DMS 273 (cell line): ENCODE results near the gene SDHA.
"Not testable (repeated sequence)": the region's sequence is repeated elsewhere in the genome, so short reads cannot be mapped to it uniquely, and the experiment has no call there.

Source experiments
- DNase-seq: peaks from one replicate; lab custom pipeline; 2025; ENCODE audit not compliant: unreplicated experiment; lab: John Stamatoyannopoulos, UW

The SDHA gene

DNA sequence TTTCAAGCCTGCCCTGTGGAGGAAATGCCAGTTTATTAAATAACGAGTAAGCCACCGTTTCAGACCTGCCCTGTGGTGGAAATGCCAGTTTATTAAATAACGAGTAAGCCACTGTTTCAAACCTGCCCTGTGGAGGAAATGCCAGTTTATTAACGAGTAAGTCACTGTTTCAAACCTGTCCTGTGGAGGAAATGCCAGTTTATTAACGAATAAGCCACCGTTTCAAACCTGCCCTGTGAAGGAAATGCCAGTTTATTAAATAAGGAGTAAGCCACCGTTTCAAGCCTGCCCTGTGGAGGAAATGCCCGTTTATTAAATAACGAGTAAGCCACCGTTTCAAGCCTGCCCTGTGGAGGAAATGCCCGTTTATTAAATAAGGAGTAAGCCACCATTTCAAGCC is 33.9 kb downstream of the SDHA start:
- not testable (repeated sequence) for DNase-seq

DNA sequence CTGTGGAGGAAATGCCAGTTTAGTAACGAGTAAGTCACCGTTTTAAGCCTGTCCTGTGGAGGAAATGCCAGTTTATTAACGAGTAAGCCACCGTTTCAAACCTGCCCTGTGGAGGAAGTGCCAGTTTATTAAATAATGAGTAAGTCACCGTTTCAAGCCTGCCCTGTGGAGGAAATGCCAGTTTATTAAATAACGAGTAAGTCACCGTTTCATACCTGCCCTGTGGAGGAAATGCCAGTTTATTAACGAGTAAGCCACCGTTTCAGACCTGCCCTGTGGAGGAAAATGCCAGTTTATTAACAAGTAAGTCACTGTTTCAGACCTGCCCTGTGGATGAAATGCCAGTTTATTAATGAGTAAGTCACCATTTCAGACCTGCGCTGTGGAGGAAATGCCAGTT is 34.4 kb downstream of the SDHA start:
- no peak for DNase-seq

DNA sequence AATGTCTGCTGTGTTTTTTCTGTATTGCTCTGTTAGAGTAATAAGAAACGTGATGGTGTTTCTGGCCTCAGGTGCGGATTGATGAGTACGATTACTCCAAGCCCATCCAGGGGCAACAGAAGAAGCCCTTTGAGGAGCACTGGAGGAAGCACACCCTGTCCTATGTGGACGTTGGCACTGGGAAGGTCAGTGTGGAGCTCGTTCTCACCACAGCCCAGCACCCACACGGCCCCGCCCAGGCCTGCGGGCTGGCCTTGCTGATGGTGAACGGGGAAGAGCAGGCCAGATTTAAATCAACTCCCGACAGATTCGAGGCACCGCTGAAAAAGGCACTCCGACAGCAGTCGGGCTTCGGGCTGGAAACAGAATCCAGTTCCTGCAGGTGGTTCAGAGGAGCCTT is 36.2 kb downstream of the SDHA start:
- DNase-seq: not testable (repeated sequence)

DNA sequence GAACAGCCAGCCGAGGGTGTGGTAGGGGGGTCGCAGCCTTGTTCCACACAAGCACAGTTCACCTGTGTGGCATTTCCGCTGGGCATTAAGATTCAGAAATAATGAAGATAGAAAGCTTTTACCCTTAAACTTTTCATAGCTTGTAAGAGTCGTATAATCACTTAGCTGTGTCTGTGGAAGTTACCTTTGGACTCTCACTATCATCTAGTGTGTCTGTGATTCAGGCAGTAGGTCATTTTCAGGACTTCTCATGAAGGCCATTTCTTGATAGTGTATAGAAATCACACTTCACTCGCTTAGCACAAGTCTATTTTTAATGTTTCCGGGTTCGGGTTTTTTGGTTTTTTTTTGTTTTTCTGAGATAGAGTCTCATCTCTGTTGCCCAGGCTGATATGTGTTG is 37.0 kb downstream of the SDHA start:
- DNase-seq: not testable (repeated sequence)

DNA sequence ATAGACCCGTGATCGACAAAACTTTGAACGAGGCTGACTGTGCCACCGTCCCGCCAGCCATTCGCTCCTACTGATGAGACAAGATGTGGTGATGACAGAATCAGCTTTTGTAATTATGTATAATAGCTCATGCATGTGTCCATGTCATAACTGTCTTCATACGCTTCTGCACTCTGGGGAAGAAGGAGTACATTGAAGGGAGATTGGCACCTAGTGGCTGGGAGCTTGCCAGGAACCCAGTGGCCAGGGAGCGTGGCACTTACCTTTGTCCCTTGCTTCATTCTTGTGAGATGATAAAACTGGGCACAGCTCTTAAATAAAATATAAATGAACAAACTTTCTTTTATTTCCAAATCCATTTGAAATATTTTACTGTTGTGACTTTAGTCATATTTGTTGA is 38.2 kb downstream of the SDHA start:
- DNase-seq: not testable (repeated sequence)

DNA sequence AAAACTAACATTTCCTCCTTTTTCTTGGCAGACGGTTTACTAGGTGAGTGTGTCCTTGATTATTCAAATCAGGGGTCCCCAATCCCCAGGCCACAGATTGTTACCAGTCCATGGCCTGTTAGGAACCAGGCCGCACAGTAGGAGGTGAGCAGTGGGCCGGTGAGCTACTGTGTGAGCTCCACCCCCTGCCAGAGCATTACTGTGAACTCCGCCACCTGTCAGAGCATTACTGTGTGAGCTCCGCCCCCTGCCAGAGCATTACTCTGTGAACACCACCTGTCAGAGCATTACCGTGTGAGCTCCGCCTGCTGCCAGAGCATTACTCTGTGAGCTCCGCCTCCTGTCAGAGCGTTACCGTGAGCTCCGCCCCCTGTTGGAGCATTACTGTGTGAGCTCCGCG is 39.0 kb downstream of the SDHA start:
- no peak for DNase-seq

DNA sequence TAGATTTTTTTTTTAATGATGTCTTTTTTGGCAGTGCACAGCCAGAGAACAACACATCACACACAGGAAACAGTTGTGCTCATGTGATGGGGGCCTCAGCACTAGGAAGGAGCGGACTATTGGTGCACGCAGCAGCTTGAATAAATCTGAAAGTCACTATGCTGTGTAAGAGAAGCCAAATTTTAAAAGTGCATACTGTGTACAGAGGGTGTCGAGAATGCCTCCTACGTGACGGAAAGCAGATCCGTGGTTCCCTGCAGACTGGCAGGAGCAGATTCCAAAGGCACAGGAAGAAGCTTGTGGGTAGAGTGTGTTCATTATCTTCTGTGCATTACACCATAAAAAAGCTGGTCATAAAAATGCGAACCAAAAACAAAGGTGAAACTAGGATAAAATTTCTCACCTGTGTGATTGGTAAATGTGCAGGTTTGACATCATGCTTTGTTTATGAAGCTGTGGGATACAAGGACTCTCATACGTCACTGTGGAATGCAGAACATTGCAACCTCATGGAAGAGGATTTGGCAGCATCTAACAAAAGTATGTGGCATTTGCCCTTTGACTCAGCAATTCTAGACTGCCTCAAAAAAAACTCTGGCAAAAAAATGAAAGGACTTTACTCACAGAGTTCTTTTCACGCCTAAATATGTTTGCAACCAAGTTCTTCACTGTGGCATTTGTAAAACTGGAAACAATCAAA is 45.3 kb downstream of the SDHA start:
- not testable (repeated sequence) for DNase-seq

DNA sequence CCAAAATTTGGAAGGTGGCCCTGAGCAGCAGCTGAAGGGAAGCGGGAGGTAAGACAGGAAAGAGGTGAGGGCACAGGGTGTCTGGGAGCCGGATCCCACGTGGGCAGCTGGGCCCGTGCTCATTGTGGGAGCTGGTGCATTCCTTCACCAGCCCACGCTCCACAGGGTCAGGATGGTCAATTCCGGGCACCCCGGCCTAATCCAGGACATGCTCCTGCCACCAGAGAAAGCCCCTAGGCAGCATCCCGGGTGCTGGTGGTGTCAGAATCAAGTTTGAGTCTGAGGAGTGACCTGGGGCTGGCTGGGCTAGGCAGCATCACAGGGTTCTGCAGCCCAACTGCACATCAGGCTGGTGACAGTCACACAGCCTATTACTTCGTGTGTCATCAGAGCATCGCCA is 46.2 kb downstream of the SDHA start:
- no peak for DNase-seq

DNA sequence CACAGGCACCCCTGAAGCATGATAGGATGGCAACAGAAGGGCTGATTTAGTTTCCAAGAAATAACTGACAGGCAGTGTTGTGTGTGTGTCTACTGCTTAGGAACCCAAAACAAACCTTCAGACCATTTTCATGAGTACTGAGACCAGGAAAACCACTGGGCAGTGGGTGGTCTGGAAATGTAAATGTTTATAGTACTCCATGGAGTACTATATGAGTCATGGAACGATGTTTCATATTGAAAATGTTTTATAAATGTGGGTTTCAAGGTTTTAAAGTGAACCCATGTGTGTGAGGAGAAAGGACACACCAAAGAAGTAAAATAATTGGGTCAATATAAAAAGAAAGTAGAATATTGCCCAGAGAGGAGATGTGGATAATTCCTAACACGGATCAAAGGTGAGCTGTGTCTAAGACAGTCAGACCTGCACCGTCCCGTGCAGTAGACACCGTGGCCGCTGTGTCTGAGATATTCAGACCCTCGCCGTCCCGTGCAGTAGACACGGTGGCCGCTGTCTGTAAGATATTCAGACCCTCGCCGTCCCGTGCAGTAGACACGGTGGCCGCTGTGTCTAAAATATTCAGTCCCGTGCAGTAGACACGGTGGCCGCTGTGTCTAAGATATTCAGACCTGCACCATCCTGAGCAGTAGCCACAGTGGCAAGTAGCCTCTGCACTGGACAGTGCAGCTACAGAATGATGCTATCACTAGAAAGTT is 48.3 kb downstream of the SDHA start:
- not testable (repeated sequence) for DNase-seq

DNA sequence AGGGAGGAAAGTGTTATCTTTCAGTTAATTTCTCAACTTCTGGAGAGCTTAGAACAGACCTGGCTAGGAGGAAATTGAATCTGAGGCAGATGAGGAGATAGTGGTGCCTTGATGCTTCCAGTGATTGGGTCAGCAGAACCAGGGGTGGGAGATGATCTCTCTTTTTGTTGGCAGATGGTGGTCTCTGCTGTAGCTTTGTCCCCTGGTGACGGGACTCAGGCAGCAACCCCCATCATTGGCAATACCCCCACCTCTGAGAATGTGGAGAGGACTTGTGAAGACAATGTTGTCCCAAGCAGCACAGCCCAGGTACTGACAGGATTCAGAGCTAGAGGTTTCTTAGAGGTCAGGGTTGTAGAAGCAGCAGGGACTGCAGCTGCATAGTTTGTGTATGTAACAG is 49.6 kb downstream of the SDHA start:
- no peak for DNase-seq

DNA sequence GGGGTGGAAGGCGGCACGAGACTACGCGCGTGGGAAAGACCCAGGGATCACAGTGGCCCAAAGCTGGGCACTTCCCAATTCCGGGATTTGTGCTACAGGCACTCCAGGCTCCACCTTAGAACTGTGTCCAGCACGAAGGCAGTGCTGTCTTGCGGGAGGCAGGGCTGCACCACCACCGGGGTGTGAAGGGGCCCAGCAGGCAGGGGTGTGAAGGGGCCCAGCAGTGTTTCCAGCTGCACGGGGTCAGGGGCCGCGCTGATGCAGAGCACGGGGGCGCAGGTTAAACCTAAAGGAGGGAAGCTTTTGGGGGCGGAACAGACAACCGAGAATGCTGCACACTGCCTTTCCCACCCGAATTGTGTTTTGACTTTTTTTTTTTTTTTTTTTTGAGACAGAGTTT is 52.2 kb downstream of the SDHA start:
- no peak for DNase-seq

DNA sequence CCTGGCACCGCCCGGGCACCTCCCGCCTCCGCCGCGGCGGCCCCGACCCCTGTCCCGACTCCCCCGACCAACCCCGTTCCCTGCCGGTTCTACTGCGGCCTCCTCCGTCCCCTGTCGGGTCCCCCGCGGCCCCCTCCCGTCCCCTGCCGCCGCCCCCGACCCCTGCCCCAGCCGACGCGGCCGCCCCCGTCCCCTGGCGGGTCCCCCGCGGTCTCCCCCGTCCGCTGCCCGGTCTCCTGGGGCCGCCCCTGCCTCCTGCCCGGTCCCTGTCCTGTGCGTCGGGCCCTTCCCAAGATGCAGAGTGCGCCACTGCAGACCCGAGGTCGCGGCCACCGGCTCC is 53.7 kb downstream of the SDHA start:
- not testable (repeated sequence) for DNase-seq

DNA sequence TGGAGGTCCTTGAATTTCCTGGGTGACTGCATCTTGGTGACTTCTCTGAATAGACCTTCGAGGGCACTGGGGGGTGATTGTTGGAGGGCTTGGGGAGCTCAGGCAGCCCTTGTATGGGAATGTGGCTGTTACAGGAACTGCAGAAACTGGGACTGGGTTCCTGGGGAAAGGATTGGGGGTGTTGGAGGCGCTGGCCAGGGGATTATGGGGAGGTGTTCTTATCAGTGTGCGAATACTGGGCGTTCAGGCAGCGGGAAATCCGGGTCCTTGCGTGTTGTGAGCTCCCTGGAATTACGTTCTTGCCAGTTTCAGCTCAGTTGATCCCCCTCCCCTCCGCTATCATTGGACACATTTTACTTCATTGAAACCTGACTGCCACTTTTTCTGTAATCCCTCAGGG is 55.0 kb downstream of the SDHA start:
- DNase-seq: not testable (repeated sequence)

DNA sequence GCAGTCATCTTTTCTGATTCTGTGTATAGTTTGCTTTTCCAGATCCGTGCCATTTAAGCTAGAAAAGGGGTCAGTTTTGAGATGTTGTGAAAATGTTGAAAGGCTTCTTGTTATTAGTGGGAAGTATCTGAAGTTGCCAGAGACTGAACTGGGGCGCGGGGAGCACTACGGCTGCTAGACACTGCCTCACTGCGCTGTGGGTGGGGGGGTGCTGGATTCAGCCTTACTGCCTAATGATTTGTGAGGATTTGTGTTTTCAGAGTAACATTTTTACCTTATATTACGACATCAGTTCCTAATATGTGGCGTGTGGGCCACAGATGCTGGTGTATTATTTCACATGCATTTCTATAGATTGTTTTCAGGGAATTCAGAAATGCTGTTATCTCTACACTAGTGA is 55.4 kb downstream of the SDHA start:
- DNase-seq: not testable (repeated sequence)

DNA sequence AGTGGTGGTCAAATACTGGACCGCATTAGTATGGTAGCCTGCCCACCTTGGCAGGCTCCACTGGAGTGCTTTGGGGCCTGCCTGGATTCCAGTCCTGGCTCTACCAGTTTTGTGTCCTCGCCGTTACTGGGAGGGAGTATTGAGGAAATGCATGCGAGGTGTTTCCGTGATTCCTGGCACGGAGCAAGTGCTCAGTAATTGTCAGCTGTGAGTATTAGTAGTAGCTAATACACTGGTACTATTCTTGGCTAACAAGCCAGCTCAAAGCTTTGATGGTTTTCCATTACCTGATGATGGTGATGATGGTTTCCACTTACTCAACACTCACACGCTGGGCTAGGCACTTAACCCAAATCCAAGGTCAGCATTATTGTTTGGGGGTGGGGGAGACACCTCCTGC is 56.2 kb downstream of the SDHA start:
- not testable (repeated sequence) for DNase-seq

DNA sequence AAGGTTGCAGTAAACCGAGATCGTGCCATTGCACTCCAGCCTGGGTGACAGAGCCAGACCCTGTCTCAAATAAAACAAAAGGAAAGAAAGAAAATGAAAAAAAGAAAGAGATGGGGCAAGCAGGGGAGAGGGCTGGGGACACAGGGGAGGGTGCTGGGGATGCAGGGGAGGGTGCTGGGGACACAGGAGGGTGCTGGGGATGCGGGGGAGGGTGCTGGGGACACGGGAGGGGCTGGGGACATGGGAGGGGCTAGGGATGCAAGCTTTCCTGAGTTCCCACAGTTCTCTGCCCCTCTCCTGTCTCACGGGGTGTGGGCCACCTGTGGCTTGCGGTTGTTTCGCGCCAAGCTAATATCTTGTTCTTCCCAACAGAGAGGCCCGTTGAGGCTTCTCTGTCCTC is 60.5 kb downstream of the SDHA start:
- DNase-seq: no peak

DNA sequence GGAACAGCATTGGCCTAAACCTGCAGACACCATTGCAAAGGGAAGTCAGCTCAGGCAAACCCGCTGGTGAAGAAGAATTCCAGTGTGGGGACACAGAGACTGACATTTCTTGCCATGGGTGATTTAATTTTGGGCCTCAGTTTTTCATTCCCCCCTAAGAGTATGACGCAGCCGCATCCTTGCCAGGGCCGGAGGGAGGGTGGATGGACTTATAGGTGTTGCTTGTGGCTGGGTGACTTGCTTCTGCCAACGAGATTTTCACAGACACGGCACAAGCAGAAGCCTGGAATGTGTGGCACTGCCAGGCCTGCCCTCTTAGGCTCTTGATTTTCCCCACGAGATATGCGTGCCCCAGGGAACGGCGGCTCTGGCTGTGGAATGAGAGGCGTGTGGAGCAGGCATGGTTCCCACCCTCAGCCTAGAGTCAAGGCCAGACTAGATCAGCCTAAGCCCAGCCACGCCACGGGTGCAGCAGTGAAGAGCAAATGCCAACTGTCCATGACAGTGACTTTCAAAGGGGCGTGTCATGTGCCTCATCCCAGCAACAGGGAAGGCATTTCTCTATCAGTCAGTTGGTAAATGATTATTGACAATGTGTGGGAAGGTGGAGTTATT is 61.0 kb downstream of the SDHA start:
- not testable (repeated sequence) for DNase-seq

DNA sequence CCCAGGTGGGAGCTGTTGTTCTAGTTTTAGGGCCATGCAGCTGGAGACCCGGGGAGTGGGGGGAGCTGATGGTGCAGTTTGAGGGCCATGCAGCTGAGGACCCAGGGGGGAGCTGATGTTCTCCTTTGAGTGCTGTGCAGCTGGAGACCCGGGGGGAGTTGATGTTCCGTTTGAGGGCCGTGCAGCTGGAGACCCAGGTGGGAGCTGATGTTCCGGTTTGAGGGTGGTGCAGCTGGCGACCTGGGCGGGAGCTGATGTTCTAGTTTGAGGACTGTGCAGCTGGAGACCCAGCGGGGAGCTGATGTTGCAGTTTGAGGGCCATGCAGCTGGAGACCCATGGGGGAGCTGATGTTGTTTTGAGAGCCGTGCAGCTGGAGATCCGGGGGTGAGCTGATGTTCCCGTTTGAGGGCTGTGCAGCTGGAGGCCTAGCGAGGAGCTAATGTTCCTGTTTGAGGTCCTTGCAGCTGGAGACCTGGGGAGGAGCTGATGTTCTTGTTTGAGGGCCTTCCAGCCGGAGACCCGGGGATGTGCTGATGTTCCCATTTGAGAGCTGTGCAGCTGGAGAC is 68.0 kb downstream of the SDHA start:
- DNase-seq: no peak

DNA sequence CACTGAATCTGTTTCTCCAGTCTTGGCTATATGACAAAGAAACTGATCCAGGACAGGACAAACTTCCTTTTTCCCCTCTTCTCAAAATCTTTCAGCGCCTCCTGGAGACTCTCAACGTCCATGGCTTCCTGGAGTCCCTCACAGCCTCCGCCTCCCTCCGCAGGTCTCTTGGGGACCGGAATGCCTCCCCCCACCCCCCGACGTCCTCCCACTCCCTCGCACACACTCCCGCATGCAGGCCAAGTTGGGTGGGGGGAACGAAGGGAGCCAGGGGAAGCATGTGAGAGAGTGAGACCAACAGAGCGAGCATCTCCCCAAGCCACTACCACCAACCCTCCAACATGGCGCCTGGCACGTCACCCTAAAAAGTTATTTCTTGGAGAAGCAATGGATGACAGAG is 72.1 kb downstream of the SDHA start:
- DNase-seq: not testable (repeated sequence)

DNA sequence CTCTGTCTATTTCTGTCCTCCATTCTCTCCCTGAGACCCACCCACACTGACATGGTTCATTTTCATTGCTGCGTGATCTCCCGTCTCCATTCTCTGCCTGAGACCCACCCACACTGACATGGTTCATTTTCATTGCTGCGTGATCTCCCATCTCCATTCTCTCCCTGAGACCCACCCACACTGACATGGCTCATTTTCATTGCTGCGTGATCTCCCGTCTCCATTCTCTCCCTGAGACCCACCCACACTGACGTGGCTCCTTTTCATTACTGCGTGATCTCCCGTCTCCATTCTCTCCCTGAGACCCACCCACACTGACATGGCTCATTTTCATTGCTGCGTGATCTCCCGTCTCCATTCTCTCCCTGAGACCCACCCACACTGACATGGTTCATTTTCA is 73.2 kb downstream of the SDHA start:
- not testable (repeated sequence) for DNase-seq

DNA sequence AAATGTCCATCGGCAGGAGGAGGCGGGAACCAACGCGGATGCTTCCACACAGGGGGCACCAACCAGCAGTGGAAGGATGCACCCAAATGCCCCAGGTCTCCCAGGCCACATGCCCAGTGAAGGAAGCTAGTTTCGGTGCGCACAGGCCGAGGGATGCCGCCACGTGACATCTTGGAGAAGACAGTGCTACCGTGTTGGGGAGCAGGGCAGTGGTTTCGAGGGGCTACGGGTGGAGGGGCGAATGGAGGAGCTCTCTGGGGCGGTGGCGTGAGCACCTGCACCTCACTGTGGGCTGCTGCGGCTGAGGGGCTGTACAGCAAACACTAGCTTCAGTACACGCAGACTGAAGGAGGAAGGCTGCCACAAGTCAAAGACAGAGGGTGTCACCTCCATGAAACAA is 76.7 kb downstream of the SDHA start:
- not testable (repeated sequence) for DNase-seq

DNA sequence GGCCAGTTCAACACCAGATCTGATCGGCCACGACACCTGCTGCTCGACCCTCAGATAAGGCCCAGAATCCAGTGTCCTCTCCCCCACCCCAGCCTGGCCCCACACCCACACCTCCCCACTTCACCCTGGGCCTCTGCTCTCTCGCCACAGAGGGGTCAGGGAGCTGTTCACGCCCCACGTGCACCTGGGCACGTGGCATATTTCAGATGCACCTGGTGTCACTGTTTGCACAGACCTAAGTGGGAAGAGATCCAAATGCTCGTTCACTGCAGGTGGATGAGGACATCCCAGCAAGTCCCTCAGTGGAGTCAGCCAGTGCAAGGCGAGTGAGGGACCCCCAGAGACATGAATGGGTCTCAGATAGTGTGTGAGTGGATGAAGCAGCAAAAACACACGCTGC is 78.1 kb downstream of the SDHA start:
- DNase-seq: not testable (repeated sequence)
